GM21717 (cell line): ENCODE data around the gene GIPR.
"Not testable (repeated sequence)": the region's sequence is repeated elsewhere in the genome, so short reads cannot be mapped to it uniquely, and the experiment has no call there.

Experiments used
- ATAC-seq: cut with Tn5 transposase; IDR thresholded peaks from one replicate; pipeline ENCODE4 v1.9.1; 2021; ENCODE audit warnings: mild to moderate bottlenecking, moderate library complexity; ENCODE audit not compliant: unreplicated experiment

Gene GIPR, protein sequence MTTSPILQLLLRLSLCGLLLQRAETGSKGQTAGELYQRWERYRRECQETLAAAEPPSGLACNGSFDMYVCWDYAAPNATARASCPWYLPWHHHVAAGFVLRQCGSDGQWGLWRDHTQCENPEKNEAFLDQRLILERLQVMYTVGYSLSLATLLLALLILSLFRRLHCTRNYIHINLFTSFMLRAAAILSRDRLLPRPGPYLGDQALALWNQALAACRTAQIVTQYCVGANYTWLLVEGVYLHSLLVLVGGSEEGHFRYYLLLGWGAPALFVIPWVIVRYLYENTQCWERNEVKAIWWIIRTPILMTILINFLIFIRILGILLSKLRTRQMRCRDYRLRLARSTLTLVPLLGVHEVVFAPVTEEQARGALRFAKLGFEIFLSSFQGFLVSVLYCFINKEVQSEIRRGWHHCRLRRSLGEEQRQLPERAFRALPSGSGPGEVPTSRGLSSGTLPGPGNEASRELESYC

DNA sequence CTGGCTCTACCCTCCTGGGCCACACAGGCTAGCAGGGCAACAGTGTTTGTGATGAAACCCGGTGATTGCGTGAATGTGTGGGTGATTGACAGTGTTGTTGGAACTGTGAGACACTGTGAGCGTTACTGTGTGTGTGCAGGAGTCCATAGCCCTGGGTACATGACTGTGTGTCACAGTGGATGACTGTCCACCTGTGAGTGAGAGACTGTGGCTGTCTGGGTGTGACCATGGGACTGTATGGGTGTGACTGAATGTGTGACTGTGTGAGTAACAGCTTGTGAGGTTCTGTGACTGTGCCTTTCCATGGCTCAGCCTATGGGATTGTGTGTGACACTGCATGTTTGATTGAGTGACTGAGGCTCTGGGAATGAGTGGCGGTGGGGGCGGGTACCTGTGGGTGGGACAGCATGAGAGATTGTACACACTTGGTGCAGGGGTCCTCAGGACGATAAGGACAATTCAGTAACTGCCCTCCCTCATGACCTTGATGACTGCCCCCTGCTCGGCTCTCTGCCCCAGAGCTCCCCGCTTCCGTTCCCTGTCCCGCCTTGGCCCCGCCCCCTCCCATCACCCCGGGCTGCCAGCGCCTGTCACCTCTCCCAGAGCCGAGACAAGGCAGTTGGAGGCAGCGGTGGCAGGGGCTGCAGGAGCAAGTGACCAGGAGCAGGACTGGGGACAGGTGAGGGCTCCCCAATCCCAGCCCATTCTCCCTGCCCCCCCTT, at the start of gene GIPR:
GIPR (plus strand) TSS at position 602 of the 722 bp plus-strand sequence. CDS start 1,300 bp downstream, outside the sequence.
- no peak for ATAC-seq

DNA sequence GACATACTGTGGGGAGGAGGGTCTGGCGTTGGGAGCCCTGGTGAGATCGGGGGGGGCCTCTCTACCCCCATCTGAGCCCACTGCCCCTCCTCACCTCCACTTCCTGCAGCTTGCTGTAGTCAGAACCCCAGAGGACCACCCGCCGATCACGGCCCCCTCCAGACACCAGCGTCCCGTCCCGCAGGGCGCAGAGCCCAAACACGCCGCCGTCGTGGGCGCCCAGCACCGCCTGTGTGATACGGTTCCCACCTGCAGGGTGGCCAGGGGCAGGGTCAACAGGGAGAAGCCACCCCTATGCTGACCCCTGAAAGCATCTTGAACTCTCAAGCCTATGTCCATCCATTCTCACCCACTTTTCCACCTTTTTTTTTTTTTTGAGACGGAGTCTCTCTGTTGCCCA, 46.6 kb upstream of the GIPR start:
- ATAC-seq = no peak

- no peak for ATAC-seq
Observed at GRCh38 chr19:45621976-45622503, 46.0 kb upstream of the GIPR start.

GRCh38 chr19:45623984-45624383, 44.0 kb upstream of the GIPR start:
- no peak for ATAC-seq

DNA sequence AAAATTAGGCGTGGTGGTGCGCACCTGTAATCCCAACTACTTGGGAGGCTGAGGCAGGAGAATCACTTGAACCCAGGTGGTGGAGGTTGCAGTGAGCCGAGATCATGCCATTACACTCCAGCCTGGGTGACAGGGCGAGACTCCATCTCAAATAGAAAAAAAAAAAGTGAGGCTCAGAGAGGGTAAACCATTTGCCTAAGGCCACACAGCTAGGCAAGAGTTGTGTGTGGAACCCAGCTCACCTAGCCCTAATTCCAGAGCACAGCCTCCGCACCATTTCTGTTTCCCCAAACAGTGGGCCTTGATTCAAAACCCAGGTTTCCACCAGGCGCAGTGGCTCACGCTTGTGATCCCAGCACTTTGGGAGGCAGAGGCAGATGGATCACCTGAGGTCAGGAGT, 39.8 kb upstream of the GIPR start:
- ATAC-seq = not testable (repeated sequence)

DNA sequence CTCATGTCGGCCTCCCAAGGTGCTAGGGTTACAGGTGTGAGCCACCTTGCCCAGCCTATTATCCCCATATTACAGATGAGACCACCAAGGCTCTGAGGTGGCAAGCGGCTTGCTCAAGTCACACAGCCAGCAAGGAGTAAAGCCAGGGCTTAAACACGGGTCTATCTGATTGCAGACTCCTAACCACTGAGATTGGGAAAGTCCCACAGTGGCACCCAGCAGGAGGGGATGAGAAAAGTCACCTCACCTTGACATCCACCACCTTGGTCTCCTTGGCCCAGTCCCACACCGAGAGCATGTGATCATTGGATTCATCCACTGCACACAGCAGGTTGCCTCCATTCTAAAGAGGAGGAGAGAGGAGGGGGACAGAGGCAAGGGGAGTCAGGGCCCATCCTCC, 38.3 kb upstream of the GIPR start:
- ATAC-seq = no peak

GRCh38 chr19:45630463-45630862, 37.6 kb upstream of the GIPR start:
- ATAC-seq = peak; percentile 47

DNA sequence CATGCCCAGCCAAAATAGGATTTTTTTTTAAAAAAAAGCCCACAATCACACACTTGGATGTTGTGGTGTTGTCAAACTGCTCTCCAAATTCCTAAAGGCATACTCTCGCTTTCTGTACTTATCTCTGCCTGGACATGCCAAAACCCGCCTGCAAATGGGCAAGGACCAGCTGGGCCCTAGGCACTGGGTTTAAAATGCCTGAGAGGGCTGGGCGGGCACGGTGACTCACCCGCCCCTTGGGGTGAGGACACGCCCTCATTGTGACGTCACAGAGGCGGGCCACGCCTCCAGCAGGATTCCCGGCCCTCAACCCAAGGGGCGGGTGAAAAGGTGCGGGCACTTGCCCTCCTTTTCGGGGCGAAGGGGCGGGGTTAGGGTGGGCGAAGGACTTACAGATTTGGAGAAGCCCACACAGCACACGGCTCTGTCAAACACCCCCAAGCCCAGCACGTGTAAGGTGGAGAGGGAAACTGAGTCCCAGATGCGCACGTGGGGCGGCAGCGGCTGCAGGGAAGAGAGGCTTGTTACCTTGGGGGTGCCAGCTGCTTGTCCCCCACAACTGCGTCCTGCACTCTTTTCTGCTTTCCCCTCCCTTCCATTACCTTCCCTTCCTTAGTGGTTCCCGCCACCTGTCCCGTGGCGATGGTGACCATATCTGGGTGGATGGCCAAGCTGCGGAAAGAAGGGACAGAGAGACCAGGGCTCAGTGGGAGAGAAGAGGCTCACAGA, 35.4 kb upstream of the GIPR start:
- no peak for ATAC-seq

DNA sequence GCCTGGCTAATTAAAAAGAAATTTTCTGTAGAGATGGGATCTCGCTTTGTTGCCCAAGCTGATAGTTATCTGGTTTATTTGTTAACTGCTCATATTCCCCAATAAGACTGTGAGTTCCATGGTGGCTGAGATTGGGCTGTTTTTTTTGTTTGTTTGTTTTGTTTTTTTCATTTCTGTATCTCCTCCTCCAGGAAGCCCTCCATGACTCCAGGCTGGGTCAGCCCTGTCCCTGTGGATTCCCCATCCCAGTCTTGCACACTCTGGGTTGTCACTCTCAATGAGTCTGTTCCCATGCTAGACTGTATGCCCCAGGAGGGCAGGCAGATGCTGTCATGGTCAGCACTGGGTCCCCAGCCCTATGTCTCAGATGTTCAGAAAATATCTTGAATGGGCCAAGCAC, 31.7 kb upstream of the GIPR start:
- ATAC-seq = no peak

GRCh38 chr19:45636902-45637301, 31.1 kb upstream of the GIPR start:
- ATAC-seq = no peak

DNA sequence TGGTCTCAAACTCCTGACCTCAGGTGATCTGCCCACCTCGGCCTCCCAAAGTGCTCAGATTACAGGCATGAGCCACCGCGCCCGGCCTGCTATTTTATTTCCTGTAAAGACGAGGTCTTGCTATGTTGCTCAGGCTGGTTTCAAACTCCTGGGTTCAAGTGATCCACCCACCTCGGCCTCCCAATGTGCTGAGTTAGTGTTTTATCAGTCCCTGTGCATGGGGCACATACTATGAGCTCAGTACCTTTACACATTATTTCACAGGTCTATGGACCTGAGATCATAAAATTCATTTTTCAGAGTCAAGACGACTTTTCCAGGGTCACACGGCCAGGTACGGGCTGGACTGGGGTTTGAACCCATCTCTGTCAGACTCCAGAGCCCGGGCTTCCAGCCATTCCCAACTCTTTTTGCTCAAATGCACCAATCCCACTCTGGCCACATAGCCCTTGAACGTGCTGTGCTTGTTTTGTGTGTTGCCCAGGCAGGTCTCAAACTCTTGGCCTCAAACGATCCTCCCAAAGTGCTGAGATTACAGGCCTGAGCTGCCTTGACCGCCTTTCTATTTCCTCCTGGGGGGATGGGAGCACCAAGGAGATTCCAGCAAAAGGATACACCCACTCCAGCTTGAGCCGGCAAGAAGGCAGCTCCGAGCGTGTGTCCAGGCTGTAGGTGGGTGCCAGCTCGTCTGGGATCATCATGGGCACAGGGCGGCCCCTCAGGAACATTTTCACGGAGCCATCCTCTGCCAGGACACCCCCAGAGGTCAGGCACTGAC, 29.9 kb upstream of the GIPR start:
- no peak for ATAC-seq

- ATAC-seq = no peak
Observed at GRCh38 chr19:45638930-45639729, 28.9 kb upstream of the GIPR start, which contains the start of gene EML2. Gene EML2, minus strand, starts transcription at chr19:45639397. Its CDS starts 21 bp downstream, at chr19:45639376.

GRCh38 chr19:45640849-45641273, 27.2 kb upstream of the GIPR start:
- no peak for ATAC-seq

DNA sequence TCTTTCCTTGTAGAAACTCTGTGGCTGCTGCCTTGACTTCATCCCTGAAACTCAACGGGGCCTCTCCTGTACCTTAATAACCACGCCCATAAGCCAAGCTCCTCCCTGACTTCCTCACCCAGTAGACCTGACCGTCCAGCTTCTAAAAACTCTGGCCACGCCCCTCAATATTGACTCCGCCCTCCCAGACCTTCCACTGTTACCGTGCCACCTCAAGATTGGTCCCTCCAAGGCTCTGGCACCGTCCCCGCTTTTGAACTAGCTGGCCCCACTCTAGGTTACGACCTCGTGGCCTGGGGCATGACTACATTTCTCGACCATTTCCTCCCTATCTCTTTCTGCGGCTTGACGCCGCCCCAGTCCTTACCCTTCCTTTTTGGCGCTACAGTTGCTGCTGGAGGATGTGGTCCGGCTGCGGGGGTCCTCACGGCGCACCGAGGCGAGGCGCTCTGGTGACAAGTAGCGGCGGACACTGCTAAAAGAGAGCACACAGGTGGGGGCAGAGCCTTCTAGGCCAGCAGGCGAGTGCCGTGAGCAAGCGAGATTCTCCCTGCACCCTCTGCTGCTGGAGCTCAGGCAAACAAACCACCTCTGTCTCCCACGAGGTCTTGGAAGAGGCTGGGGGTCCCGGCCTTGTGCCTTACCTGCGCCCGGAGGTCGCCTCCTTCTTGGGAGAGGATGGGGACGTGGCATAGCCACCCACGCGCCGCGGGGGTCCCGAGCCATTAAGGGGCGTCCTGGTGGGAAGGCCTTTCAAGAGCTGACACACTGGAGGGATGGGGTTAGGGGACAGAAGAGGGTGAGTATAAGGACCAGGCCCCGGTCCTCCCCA, 26.5 kb upstream of the GIPR start:
- peak; percentile 34 for ATAC-seq

- peak; percentile 23 for ATAC-seq
Observed at GRCh38 chr19:45643024-45643926, 24.7 kb upstream of the GIPR start.

GRCh38 chr19:45643927-45644771, 23.9 kb upstream of the GIPR start:
- no peak for ATAC-seq
